GM21619 (cell line): ENCODE data around the gene PSMA7.

ENCODE experiments used
- ATAC-seq: cut with Tn5 transposase; IDR thresholded peaks from one replicate; pipeline ENCODE4 v1.9.1; 2021; ENCODE audit not compliant: unreplicated experiment

The PSMA7 gene

GRCh38 chr20:62096421-62097380, 46.5 kb downstream of the PSMA7 start:
- ATAC-seq = no peak

DNA sequence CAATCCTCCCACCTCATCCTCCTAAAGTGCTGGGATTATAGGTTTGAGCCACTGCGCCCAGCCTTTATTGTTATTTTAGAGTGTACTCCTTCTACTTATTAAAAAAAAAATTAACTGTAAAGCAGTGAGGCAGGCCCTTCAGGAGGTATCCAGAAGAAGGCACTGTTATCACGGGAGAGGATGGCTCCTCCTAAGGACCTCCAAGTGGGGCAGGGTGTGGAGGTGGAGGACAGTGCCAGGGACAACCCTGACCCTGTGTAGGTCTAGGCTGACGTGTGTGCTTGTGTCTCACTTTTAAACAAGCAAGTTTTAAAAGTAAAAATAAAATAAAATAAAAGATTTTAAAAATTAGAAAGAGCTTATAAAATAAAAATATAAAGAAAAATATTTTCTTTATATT, 53.8 kb downstream of the PSMA7 start:
- ATAC-seq = no peak

DNA sequence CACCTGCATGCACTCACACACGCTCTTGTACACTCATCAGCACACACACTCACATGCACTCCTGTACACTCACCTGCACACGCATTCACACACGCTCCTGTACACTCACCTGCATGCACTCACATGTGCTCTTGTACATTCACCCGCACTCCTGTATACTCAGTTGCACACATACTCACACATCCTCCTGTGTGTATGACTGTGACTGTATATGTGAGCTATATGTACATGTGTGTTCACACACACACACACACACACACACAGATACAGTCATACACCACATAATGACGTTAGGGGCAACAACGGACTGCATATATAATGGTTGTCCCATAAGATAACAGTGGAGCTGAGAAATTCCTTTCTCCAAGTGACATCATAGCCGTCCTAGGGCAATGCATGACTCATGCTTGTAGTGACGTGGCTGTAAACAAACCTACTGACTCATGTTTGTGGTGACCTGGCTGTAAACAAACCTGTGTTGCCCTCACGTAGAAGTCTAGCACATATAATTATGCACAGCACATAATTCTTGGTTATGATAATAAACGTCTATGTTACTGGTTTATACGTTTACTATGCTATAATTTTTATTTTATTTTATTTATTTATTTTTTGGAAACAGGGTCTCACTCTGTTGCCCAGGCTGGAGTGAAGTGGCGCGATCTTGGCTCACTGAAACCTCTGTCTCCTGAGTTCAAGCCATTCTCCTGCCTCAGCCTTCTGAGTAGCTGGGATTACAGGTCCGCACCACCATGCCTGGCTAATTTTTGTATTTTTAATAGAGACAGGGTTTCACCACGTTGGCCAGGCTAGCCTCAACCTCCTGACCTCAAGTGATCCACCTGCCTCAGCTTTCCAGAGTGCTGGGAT, 54.7 kb downstream of the PSMA7 start:
- ATAC-seq = no peak

DNA sequence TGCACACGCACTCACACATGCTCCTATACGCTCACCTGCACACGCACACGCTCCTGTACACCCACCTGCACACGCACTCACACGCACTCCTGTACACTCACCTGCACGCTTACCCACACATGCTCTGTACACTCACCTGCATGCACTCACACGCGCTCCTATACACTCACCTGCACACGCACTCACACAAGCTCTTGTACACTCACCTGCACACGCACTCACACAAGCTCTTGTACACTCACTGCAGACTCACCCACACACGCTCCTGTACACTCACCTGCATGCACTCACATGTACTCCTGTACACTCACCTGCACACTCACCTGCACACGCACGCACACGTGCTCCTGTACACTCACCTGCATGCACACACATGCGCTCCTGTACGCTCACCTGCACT, 55.6 kb downstream of the PSMA7 start:
- no peak for ATAC-seq

GRCh38 chr20:62087227-62087626, 56.0 kb downstream of the PSMA7 start:
- no peak for ATAC-seq
